ENCODE data around the gene GPHB5. TPM values are rescaled to one million over a fixed set of nuclear protein-coding genes. Genes with fewer than 3 reads are reported as not detected.
"Not testable (repeated sequence)": the region's sequence is repeated elsewhere in the genome, so short reads cannot be mapped to it uniquely, and the experiment has no call there.

GPHB5 gene
- total RNA-seq, 2 experiments from 2014 or later: not detected

DNA sequence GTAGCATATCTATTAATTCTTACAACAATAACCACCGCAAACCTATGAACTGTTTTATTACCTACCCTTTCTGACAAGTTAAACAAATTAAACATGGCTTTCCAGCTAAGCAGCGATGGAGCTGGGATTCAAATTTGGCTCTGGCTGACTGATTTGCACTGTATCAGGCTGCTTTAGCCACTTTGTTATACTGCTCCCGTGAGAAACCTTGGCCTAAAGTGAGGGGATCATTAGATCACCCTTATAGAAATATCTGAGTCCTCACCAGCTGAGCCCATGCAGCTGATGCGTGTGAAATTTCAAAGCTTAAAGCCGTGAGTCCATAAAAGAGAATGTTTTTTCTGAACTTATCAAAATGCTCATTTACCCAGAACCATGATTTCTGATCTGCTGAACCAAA is 8.1 kb upstream of the GPHB5 start:
- no peaks in the 10 kb centered on the region for H3K9me3 Mint-ChIP-seq
- POLR2A ChIA-PET: no interaction called here
- H3K36me3 Mint-ChIP-seq (ENCODE audit: low read depth): no peaks in the 10 kb centered on the region
- no peaks in the 10 kb centered on the region for H3K4me1 Mint-ChIP-seq (ENCODE audit: low read depth)
- no peak for TF ChIP-seq CTCF (IDR thresholded peaks at IDR 0.05)
- H3K27me3 Mint-ChIP-seq: peaks cover 3% of the 10 kb centered on the region
- ATAC-seq (no peak), DNase-seq (no peak)
- intact Hi-C loops (cut with micrococcal nuclease): no loop called here
- H3K27ac Mint-ChIP-seq: no peak overlapping the region
- CTCF ChIA-PET: no interaction called here
- H3K4me3 Mint-ChIP-seq: no peak overlapping the region

DNA sequence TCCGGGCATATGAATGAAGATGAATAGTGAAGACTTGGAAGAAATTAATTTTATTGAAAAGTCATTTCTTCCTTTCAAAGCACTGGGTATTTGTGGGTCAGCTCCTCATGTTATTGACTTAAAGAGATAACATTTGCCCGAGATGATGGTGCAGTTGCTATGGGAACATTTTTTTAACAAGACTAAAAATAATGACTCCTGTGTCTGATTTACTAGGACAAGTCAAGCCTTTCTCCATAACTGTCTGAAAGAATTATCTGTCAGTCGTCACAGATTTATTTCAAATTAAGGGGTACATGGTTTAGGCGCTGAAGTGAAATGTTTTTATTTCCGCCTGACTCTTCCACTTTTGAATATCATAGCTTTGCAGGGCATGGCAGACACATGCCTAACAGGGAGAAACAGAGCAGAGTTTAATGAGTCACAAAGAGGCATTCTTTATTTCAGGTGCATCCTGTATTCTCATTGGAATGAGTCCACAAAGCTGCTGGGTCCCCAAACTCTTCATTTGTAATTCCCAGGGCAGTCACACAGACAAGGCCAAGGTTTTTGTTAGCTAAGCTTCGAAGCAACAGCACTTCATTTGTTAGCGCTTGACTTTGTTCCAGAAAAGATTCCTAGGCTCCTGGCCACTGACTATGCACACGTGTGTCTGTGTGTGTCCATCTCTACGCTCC is 4.3 kb upstream of the GPHB5 start:
- H3K4me1 Mint-ChIP-seq (ENCODE audit: low read depth): no peaks in the 10 kb centered on the region
- ATAC-seq (no peak), DNase-seq (no peak)
- H3K9me3 Mint-ChIP-seq: no peaks in the 10 kb centered on the region
- H3K36me3 Mint-ChIP-seq (ENCODE audit: low read depth): no peaks in the 10 kb centered on the region
- no peak overlapping the region for H3K4me3 Mint-ChIP-seq
- ChIA-PET POLR2A (no interaction called here), CTCF (interaction anchor here (0.6 to 0.9 kb wide), 3 partner anchors 15 to 312 kb away, joined by 3 to 4 read pairs (median 3); no protein-coding TSS in a partner anchor)
- TF ChIP-seq CTCF (IDR thresholded peaks at IDR 0.05): no peak
- intact Hi-C loops (cut with micrococcal nuclease): no loop called here
- peaks cover 1% of the 10 kb centered on the region for H3K27me3 Mint-ChIP-seq
- H3K27ac Mint-ChIP-seq: no peak overlapping the region

DNA sequence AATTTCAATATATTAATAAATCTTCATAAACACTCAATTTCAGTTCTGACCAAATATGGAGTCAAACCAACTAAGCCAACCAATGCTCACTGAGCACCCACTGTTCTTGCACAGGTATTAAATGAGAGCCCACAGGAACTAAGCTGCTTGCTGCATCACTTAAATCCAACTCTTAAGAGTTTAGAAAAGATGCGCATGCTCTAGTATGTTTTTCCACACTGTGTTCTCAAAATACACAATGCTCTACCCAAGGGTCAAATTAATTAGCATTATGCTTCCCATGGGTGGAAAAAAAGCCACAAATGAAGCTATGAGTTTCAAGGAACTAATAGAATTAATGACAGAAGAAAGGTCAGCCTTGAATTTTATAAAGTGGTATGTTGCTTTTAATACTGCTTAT is 3.7 kb upstream of the GPHB5 start:
- no peak overlapping the region for H3K4me3 Mint-ChIP-seq
- H3K27ac Mint-ChIP-seq: no peak overlapping the region
- TF ChIP-seq CTCF (IDR thresholded peaks at IDR 0.05): no peak
- intact Hi-C loops (cut with micrococcal nuclease): no loop called here
- DNase-seq (no peak), ATAC-seq (no peak)
- ChIA-PET CTCF (interaction anchor here (0.6 to 0.9 kb wide), 3 partner anchors 14 to 313 kb away, joined by 3 to 4 read pairs (median 3); no protein-coding TSS in a partner anchor), POLR2A (no interaction called here)
- no peaks in the 10 kb centered on the region for H3K36me3 Mint-ChIP-seq (ENCODE audit: low read depth)
- peaks cover 2% of the 10 kb centered on the region for H3K27me3 Mint-ChIP-seq
- H3K9me3 Mint-ChIP-seq: no peaks in the 10 kb centered on the region
- no peaks in the 10 kb centered on the region for H3K4me1 Mint-ChIP-seq (ENCODE audit: low read depth)

GRCh38 chr14:63308723-63309317 is 9.9 kb downstream of the GPHB5 start:
- no peaks in the 10 kb centered on the region for H3K9me3 Mint-ChIP-seq
- peak; percentile 52 for TF ChIP-seq CTCF (IDR thresholded peaks at IDR 0.05)
- intact Hi-C loops (cut with micrococcal nuclease): no loop called here
- no peaks in the 10 kb centered on the region for H3K36me3 Mint-ChIP-seq (ENCODE audit: low read depth)
- H3K4me3 Mint-ChIP-seq: no peak overlapping the region
- H3K4me1 Mint-ChIP-seq (ENCODE audit: low read depth): no peaks in the 10 kb centered on the region
- ChIA-PET POLR2A (no interaction called here), CTCF (interaction anchor here (0.7 to 1.6 kb wide), 5 partner anchors 13 to 966 kb away, joined by 3 to 4 read pairs (median 3); no protein-coding TSS in a partner anchor)
- no peak overlapping the region for H3K27ac Mint-ChIP-seq
- peaks cover 15% of the 10 kb centered on the region for H3K27me3 Mint-ChIP-seq
- DNase-seq (peak; percentile 21), ATAC-seq (no peak)

DNA sequence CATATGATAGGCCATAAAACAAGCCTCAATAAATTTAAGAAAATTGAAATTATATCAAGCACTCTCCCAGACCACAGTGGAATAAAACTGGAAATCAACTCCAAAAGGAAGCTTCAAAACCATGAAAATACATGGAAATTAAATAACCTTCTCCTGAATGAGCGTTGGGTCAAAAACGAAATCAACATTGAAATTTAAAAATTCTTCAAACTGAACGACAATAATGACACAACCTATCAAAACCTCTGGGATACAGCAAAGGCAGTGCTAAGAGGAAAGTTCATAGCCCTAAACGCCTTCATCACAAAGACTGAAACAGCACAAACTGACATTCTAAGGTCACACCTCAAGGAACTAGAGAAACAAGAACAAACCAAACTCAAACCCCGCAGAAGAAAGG is 14.3 kb downstream of the GPHB5 start:
- intact Hi-C loops (cut with micrococcal nuclease); H3K4me1 Mint-ChIP-seq (ENCODE audit: low read depth); CTCF ChIA-PET: not testable (repeated sequence)

More for the DNA sequence above, 14.3 kb downstream of the GPHB5 start:
- H3K9me3 Mint-ChIP-seq; DNase-seq; POLR2A ChIA-PET; H3K27ac Mint-ChIP-seq; H3K36me3 Mint-ChIP-seq (ENCODE audit: low read depth); H3K4me3 Mint-ChIP-seq; ATAC-seq: not testable (repeated sequence)
- peaks cover 15% of the 10 kb centered on the region for H3K27me3 Mint-ChIP-seq
